Activated CD4-positive, alpha-beta T cell treated with anti-CD3 and anti-CD28 coated beads for 36 hours (primary cell): ENCODE results near the gene LMBR1L. TPM values are rescaled to one million over a fixed set of nuclear protein-coding genes. Genes with fewer than 3 reads are reported as not detected.
"Not testable (repeated sequence)": the region's sequence is repeated elsewhere in the genome, so short reads cannot be mapped to it uniquely, and the experiment has no call there.

Source experiments
- ATAC-seq: fragments of 200-7000 bp; cut with Tn5 transposase; one replicate; pipeline ENCODE4 v1.10.0; 2021; ENCODE audit warnings: mild to moderate bottlenecking, moderate library complexity
- CTCF ChIA-PET: fragments of 350-600 bp; sonication (Branson Sonifier 250); formaldehyde crosslinking; loops from one replicate; lab custom pipeline; 2021; ENCODE audit warnings: antibody characterized with exemption; lab: Charles Lee
- POLR2A ChIA-PET: fragments of 350-600 bp; sonication (Branson Sonifier 250); formaldehyde crosslinking; loops from one replicate; lab custom pipeline; 2021; ENCODE audit warnings: antibody characterized with exemption, inconsistent platforms; lab: Charles Lee
- DNase-seq: peaks from one replicate; pipeline ENCODE4 v3.0.0-alpha.2; 2020
- H3K27ac Mint-ChIP-seq: one replicate; pipeline ENCODE4 v1.8.0; 2021; ENCODE audit warnings: mixed read lengths
- H3K27me3 Mint-ChIP-seq: one replicate; pipeline ENCODE4 v1.8.0; 2021; ENCODE audit warnings: mixed read lengths
- H3K36me3 Mint-ChIP-seq: one replicate; pipeline ENCODE4 v1.8.0; 2021; ENCODE audit warnings: low read depth, mixed read lengths
- H3K4me1 Mint-ChIP-seq: one replicate; pipeline ENCODE4 v1.8.0; 2021; ENCODE audit warnings: mixed read lengths
- H3K4me3 Mint-ChIP-seq: one replicate; pipeline ENCODE4 v1.8.0; 2021; ENCODE audit warnings: mild to moderate bottlenecking, moderate library complexity, mixed read lengths
- H3K9me3 Mint-ChIP-seq: one replicate; pipeline ENCODE4 v1.8.0; 2021; ENCODE audit warnings: low read depth, mixed read lengths
- intact Hi-C, 2 experiments: fragments of 100-400 bp; cut with DNase I in 1 of 2; cut with micrococcal nuclease in 1 of 2; formaldehyde crosslinking; loops; one replicate each; pipeline versions ENCODE4 v1.14.2 to v1.15.1; 2022 to 2024; cut with DNase I, micrococcal nuclease
- total RNA-seq, 2 experiments: library from RNA; stranded (reverse); gene quantifications; one replicate each; pipeline ENCODE4 v1.2.3, GENCODE V29; 2021

The LMBR1L gene
- 10 to 100 TPM; 45.0 to 48.0 TPM for total RNA-seq

- H3K27me3 Mint-ChIP-seq = no peaks in the 10 kb centered on the region
- POLR2A ChIA-PET = interaction anchor here (0.6 to 4.0 kb wide), 7 partner anchors 16 to 212 kb away, joined by 3 to 40 read pairs (median 3); partner anchors contain the start of genes TROAP and TUBA1B
- DNase-seq = peak; percentile 97
- H3K9me3 Mint-ChIP-seq = no peaks in the 10 kb centered on the region
- peak; percentile 98 for ATAC-seq
- intact Hi-C loops = loop anchor here (1.0 kb wide), 6 partner anchors 20 to 213 kb away; partner anchors contain the start of genes TUBA1A (in 2 of the 2), PRKAG1 (in 1 of the 2) and TROAP (in 1 of the 2)
- H3K4me1 Mint-ChIP-seq = peaks cover 29% of the 10 kb centered on the region
- CTCF ChIA-PET = interaction anchor here (0.5 to 6.5 kb wide), 18 partner anchors 10 to 186 kb away, joined by 3 to 49 read pairs (median 4); partner anchors contain the start of genes DHH and TUBA1B
- peaks cover 9% of the 10 kb centered on the region for H3K36me3 Mint-ChIP-seq
- H3K4me3 Mint-ChIP-seq = peak within 1 kb of the TSS; percentile 96
- H3K27ac Mint-ChIP-seq = peak within 1 kb of the TSS; percentile 98
These were observed at the start of gene LMBR1L for GRCh38 chr12:49110464-49111155. LMBR1L (minus strand) TSS chr12:49110847; CDS start chr12:49110555, 292 bp downstream.

- ChIA-PET CTCF (interaction anchor here (0.6 to 0.8 kb wide), 3 partner anchors 28 to 149 kb away, joined by 3 to 4 read pairs (median 3); no protein-coding TSS in a partner anchor), POLR2A (interaction anchor here (0.7 kb wide), 1 partner anchor 30 kb away, joined by 8 read pairs; no protein-coding TSS in a partner anchor)
- no peak overlapping the region for H3K4me3 Mint-ChIP-seq
- H3K27ac Mint-ChIP-seq = no peak overlapping the region
- no peaks in the 10 kb centered on the region for H3K27me3 Mint-ChIP-seq
- no peaks in the 10 kb centered on the region for H3K4me1 Mint-ChIP-seq
- no peak for DNase-seq
- ATAC-seq = no peak
- no peaks in the 10 kb centered on the region for H3K9me3 Mint-ChIP-seq
- intact Hi-C loops = no loop called here
- no peaks in the 10 kb centered on the region for H3K36me3 Mint-ChIP-seq
These were observed 49.8 kb upstream of the LMBR1L start for GRCh38 chr12:49160399-49160798.

- Mint-ChIP-seq H3K27me3 (no peaks in the 10 kb centered on the region), H3K4me1 (no peaks in the 10 kb centered on the region), H3K27ac (no peak overlapping the region), H3K4me3 (no peak overlapping the region), H3K9me3 (no peaks in the 10 kb centered on the region), H3K36me3 (no peaks in the 10 kb centered on the region)
- ATAC-seq (no peak), DNase-seq (no peak)
- CTCF ChIA-PET = no interaction called here
- POLR2A ChIA-PET = no interaction called here
- intact Hi-C loops = no loop called here
These were observed 43.6 kb upstream of the LMBR1L start for GRCh38 chr12:49154221-49154620.

- ATAC-seq (no peak), DNase-seq (no peak)
- H3K27ac Mint-ChIP-seq = no peak overlapping the region
- no peaks in the 10 kb centered on the region for H3K36me3 Mint-ChIP-seq
- POLR2A ChIA-PET = no interaction called here
- no peaks in the 10 kb centered on the region for H3K9me3 Mint-ChIP-seq
- CTCF ChIA-PET = interaction anchor here (0.6 to 1.3 kb wide), 3 partner anchors 83 to 235 kb away, joined by 3 to 5 read pairs (median 3); no protein-coding TSS in a partner anchor
- H3K27me3 Mint-ChIP-seq = no peaks in the 10 kb centered on the region
- intact Hi-C loops = no loop called here
- no peak overlapping the region for H3K4me3 Mint-ChIP-seq
- H3K4me1 Mint-ChIP-seq = no peaks in the 10 kb centered on the region
These were observed 36.7 kb upstream of the LMBR1L start for GRCh38 chr12:49147384-49147783.

- intact Hi-C loops = no loop called here
- ChIA-PET POLR2A (no interaction called here), CTCF (interaction anchor here (0.6 to 1.3 kb wide), 4 partner anchors 48 to 1217 kb away, joined by 3 to 5 read pairs (median 4); no protein-coding TSS in a partner anchor)
- peaks cover 2% of the 10 kb centered on the region for H3K36me3 Mint-ChIP-seq
- H3K4me1 Mint-ChIP-seq = no peaks in the 10 kb centered on the region
- ATAC-seq = no peak
- no peak for DNase-seq
- H3K27ac Mint-ChIP-seq = no peak overlapping the region
- no peak overlapping the region for H3K4me3 Mint-ChIP-seq
- H3K9me3 Mint-ChIP-seq = no peaks in the 10 kb centered on the region
- H3K27me3 Mint-ChIP-seq = no peaks in the 10 kb centered on the region
These were observed 35.8 kb upstream of the LMBR1L start for GRCh38 chr12:49146406-49146805.

- H3K4me3 Mint-ChIP-seq = no peak overlapping the region
- POLR2A ChIA-PET = no interaction called here
- peaks cover 2% of the 10 kb centered on the region for H3K4me1 Mint-ChIP-seq
- peaks cover 2% of the 10 kb centered on the region for H3K36me3 Mint-ChIP-seq
- H3K27me3 Mint-ChIP-seq = no peaks in the 10 kb centered on the region
- DNase-seq (no peak), ATAC-seq (no peak)
- CTCF ChIA-PET = interaction anchor here (0.7 to 1.1 kb wide), 3 partner anchors 10 to 261 kb away, joined by 3 to 5 read pairs (median 4); no protein-coding TSS in a partner anchor
- intact Hi-C loops = no loop called here
- H3K27ac Mint-ChIP-seq = no peak overlapping the region
- H3K9me3 Mint-ChIP-seq = no peaks in the 10 kb centered on the region
These were observed 33.7 kb upstream of the LMBR1L start for GRCh38 chr12:49144384-49144783.

- POLR2A ChIA-PET = no interaction called here
- ATAC-seq = no peak
- Mint-ChIP-seq H3K27me3 (no peaks in the 10 kb centered on the region), H3K27ac (no peak overlapping the region), H3K4me3 (no peak overlapping the region), H3K4me1 (peaks cover 5% of the 10 kb centered on the region), H3K36me3 (peaks cover 4% of the 10 kb centered on the region), H3K9me3 (no peaks in the 10 kb centered on the region)
- DNase-seq = no peak
- CTCF ChIA-PET = no interaction called here
- intact Hi-C loops = loop anchor here (10.0 kb wide), 2 partner anchors 126 to 424 kb away; partner anchors contain the start of genes CCNT1 (in 1 of the 2) and TUBA1C (in 1 of the 2)
These were observed 28.4 kb upstream of the LMBR1L start for GRCh38 chr12:49138999-49139398.

- ChIA-PET POLR2A (no interaction called here), CTCF (interaction anchor here (0.8 kb wide), 1 partner anchor 326 kb away, joined by 6 read pairs; no protein-coding TSS in a partner anchor)
- DNase-seq = no peak
- intact Hi-C loops = loop anchor here (10.0 kb wide), 2 partner anchors 126 to 424 kb away; partner anchors contain the start of genes CCNT1 (in 1 of the 2) and TUBA1C (in 1 of the 2)
- H3K4me1 Mint-ChIP-seq = peaks cover 9% of the 10 kb centered on the region
- no peak overlapping the region for H3K4me3 Mint-ChIP-seq
- no peaks in the 10 kb centered on the region for H3K27me3 Mint-ChIP-seq
- no peaks in the 10 kb centered on the region for H3K9me3 Mint-ChIP-seq
- H3K36me3 Mint-ChIP-seq = peaks cover 4% of the 10 kb centered on the region
- H3K27ac Mint-ChIP-seq = no peak overlapping the region
- no peak for ATAC-seq
These were observed 27.9 kb upstream of the LMBR1L start for GRCh38 chr12:49138587-49138986.

GRCh38 chr12:49137476-49137875 lies 26.8 kb upstream of the LMBR1L start:
- CTCF ChIA-PET = no interaction called here
- intact Hi-C loops = loop anchor here (10.0 kb wide), 2 partner anchors 127 to 423 kb away; partner anchors contain the start of genes CCNT1 (in 1 of the 2) and TUBA1C (in 1 of the 2)
- H3K9me3 Mint-ChIP-seq = no peaks in the 10 kb centered on the region
- H3K27me3 Mint-ChIP-seq = no peaks in the 10 kb centered on the region
- no peak for DNase-seq
- H3K4me3 Mint-ChIP-seq = no peak overlapping the region
- no peak overlapping the region for H3K27ac Mint-ChIP-seq
- peaks cover 4% of the 10 kb centered on the region for H3K36me3 Mint-ChIP-seq
- H3K4me1 Mint-ChIP-seq = peaks cover 18% of the 10 kb centered on the region
- POLR2A ChIA-PET = interaction anchor here (0.6 to 0.7 kb wide), 2 partner anchors 117 to 149 kb away, joined by 3 to 8 read pairs; no protein-coding TSS in a partner anchor
- no peak for ATAC-seq

- CTCF ChIA-PET, H3K36me3 Mint-ChIP-seq, DNase-seq, ATAC-seq, H3K27me3 Mint-ChIP-seq, H3K27ac Mint-ChIP-seq, H3K9me3 Mint-ChIP-seq, H3K4me3 Mint-ChIP-seq: not testable (repeated sequence)
- intact Hi-C loops = loop anchor here (10.0 kb wide), 2 partner anchors 128 to 422 kb away; partner anchors contain the start of genes CCNT1 (in 1 of the 2) and TUBA1C (in 1 of the 2)
- POLR2A ChIA-PET = interaction anchor here (0.6 to 0.7 kb wide), 2 partner anchors 117 to 148 kb away, joined by 3 to 8 read pairs; no protein-coding TSS in a partner anchor
- H3K4me1 Mint-ChIP-seq = peaks cover 22% of the 10 kb centered on the region
These were observed 26.4 kb upstream of the LMBR1L start for GRCh38 chr12:49136997-49137396.

- no peak for DNase-seq
- H3K4me1 Mint-ChIP-seq = peaks cover 34% of the 10 kb centered on the region
- ChIA-PET CTCF (interaction anchor here (0.6 to 2.0 kb wide), 3 partner anchors 8 to 281 kb away, joined by 4 to 8 read pairs (median 5); no protein-coding TSS in a partner anchor), POLR2A (interaction anchor here (4.2 kb wide), 1 partner anchor 55 kb away, joined by 47 read pairs; the partner anchor contains the start of gene TUBA1A)
- ATAC-seq = no peak
- no peaks in the 10 kb centered on the region for H3K9me3 Mint-ChIP-seq
- H3K4me3 Mint-ChIP-seq = no peak overlapping the region
- no peaks in the 10 kb centered on the region for H3K27me3 Mint-ChIP-seq
- H3K36me3 Mint-ChIP-seq = peaks cover 28% of the 10 kb centered on the region
- intact Hi-C loops = loop anchor here (5.0 to 10.0 kb wide), 5 partner anchors 71 to 936 kb away; partner anchors contain the start of genes CCNT1 (in 1 of the 2), KMT2D (in 1 of the 2), TROAP (in 1 of the 2) and TUBA1C (in 1 of the 2)
- no peak overlapping the region for H3K27ac Mint-ChIP-seq
These were observed 22.9 kb upstream of the LMBR1L start for GRCh38 chr12:49133590-49133989.
